CD4-positive, alpha-beta T cell treated with Interleukin-4 for 1 hour (primary cell): Measurements from ENCODE around the gene AP3B1.
"Not testable (repeated sequence)": the region's sequence is repeated elsewhere in the genome, so short reads cannot be mapped to it uniquely, and the experiment has no call there.

Experiments
- DNase-seq, 2 donors: peaks; one replicate each; pipeline ENCODE4 v3.0.0-alpha.2; 2020 to 2022

Gene AP3B1

GRCh38 chr5:78133423-78133822, 161.1 kb downstream of the AP3B1 start:
- no peak for DNase-seq

- no peak for DNase-seq
Measured at GRCh38 chr5:78132507-78132906, 162.0 kb downstream of the AP3B1 start.

- no peak for DNase-seq
Measured at GRCh38 chr5:78129597-78129996, 164.9 kb downstream of the AP3B1 start.

- DNase-seq: no peak
Measured at GRCh38 chr5:78127875-78128274, 166.6 kb downstream of the AP3B1 start.

- DNase-seq: no peak
Measured at GRCh38 chr5:78126536-78126935, 168.0 kb downstream of the AP3B1 start.

GRCh38 chr5:78116167-78116566, 178.3 kb downstream of the AP3B1 start:
- DNase-seq: no peak

GRCh38 chr5:78113689-78114264, 180.7 kb downstream of the AP3B1 start:
- no peak for DNase-seq

- DNase-seq: no peak
Measured at GRCh38 chr5:78112931-78113330, 181.6 kb downstream of the AP3B1 start.

GRCh38 chr5:78109891-78110324, 184.6 kb downstream of the AP3B1 start:
- no peak for DNase-seq

GRCh38 chr5:78108564-78108963, 185.9 kb downstream of the AP3B1 start:
- DNase-seq: no peak

- no peak for DNase-seq
Measured at GRCh38 chr5:78103232-78103918, 191.1 kb downstream of the AP3B1 start.

- DNase-seq: no peak
Measured at GRCh38 chr5:78102500-78102899, 192.0 kb downstream of the AP3B1 start.

GRCh38 chr5:78095125-78095524, 199.4 kb downstream of the AP3B1 start:
- DNase-seq: no peak

GRCh38 chr5:78090002-78090401, 204.5 kb downstream of the AP3B1 start:
- DNase-seq: no peak

GRCh38 chr5:78078858-78079257, 215.6 kb downstream of the AP3B1 start:
- DNase-seq: no peak

- DNase-seq: no peak
Measured at GRCh38 chr5:78077369-78078068, 217.0 kb downstream of the AP3B1 start.

GRCh38 chr5:78076351-78076750, 218.1 kb downstream of the AP3B1 start:
- no peak for DNase-seq

GRCh38 chr5:78075301-78075700, 219.2 kb downstream of the AP3B1 start:
- DNase-seq: no peak

GRCh38 chr5:78070691-78071090, 223.8 kb downstream of the AP3B1 start:
- DNase-seq: not testable (repeated sequence)

GRCh38 chr5:78067581-78067980, 226.9 kb downstream of the AP3B1 start:
- not testable (repeated sequence) for DNase-seq

GRCh38 chr5:78066722-78067121, 227.8 kb downstream of the AP3B1 start:
- not testable (repeated sequence) for DNase-seq

GRCh38 chr5:78065663-78066062, 228.8 kb downstream of the AP3B1 start:
- DNase-seq: no peak

GRCh38 chr5:78064941-78065472, 229.5 kb downstream of the AP3B1 start:
- no peak for DNase-seq

- no peak for DNase-seq
Measured at GRCh38 chr5:78063495-78063894, 231.0 kb downstream of the AP3B1 start.
